HepG2 (cell line): ENCODE results near the gene TOMM6. TPM values are rescaled to one million over a fixed set of nuclear protein-coding genes. Genes with fewer than 3 reads are reported as not detected.

Experiments used
- ATAC-seq: fragments of 200-7000 bp; cut with Tn5 transposase; 3 replicates; pipeline ENCODE4 v1.9.1; 2020; ENCODE audit warnings: mild to moderate bottlenecking, moderate library complexity
- BruUV-seq: library from RNA; stranded (reverse); fragments of 400-500 nt; replicated peaks from 2 replicates; lab custom pipeline; 2021; lab: Mats Ljungman, UMichigan
- CTCF ChIA-PET: fragments of 300-600 bp; formaldehyde crosslinking; extraction: SDS; loops from one replicate; lab custom pipeline; 2021; ENCODE audit warnings: low total read pairs, inconsistent platforms, low intra/inter-chr PET ratio; lab: Yijun Ruan, JAX
- POLR2A ChIA-PET: fragments of 350-600 bp; sonication (Branson Sonifier 250); formaldehyde crosslinking; loops from one replicate; lab custom pipeline; 2020; ENCODE audit warnings: antibody characterized with exemption, inconsistent platforms; lab: Yijun Ruan, JAX
- DNase-seq: peaks from one replicate; pipeline ENCODE4 v3.0.0-alpha.2; 2015; ENCODE audit warnings: low spot score
- FAIRE-seq: peaks from 3 replicates; lab custom pipeline; 2011; peaks lifted over from hg19 to GRCh38; lab: Jason Lieb, UNC
- H2AFZ ChIP-seq: one replicate; pipeline ENCODE4 v1.6.1; 2011; ENCODE audit warnings: low read length, inconsistent platforms
- H3K27ac ChIP-seq: fragments of 300-600 bp; 3 replicates; pipeline ENCODE4 v1.8.0; 2011; ENCODE audit warnings: mixed run types, mild to moderate bottlenecking, mixed read lengths, low read length, inconsistent platforms; ENCODE audit not compliant: insufficient read depth; ENCODE audit errors: extremely low read length
- H3K27me3 ChIP-seq, 2 experiments: fragments of 200-600 bp in 1 of 2; 2 replicates in 1 of 2; 3 replicates in 1 of 2; pipeline versions ENCODE4 v1.6.0 to v1.8.0; 2011; ENCODE audit warnings: low read length in 2 of 2, mild to moderate bottlenecking in 2 of 2, moderate library complexity in 2 of 2, inconsistent platforms in 1 of 2; ENCODE audit not compliant: insufficient read depth in 2 of 2, control insufficient read depth in 1 of 2
- H3K36me3 ChIP-seq, 2 experiments: fragments of 200-600 bp in 1 of 2; replicated peaks in 1 of 2; 2 replicates in 1 of 2; 3 replicates in 1 of 2; pipeline versions ENCODE4 v1.5.1 to v1.8.0; 2011; ENCODE audit warnings: low read length in 2 of 2, inconsistent platforms in 1 of 2; ENCODE audit not compliant: insufficient read depth in 2 of 2, control insufficient read depth in 1 of 2
- H3K4me1 ChIP-seq: 2 replicates; pipeline ENCODE4 v1.5.1; 2012; ENCODE audit warnings: low read length, inconsistent platforms; ENCODE audit not compliant: insufficient read depth
- H3K4me2 ChIP-seq: 2 replicates; pipeline ENCODE4 v1.6.0; 2011; ENCODE audit warnings: low read depth, low read length, inconsistent platforms
- H3K4me3 ChIP-seq, 3 experiments: fragments of 200-600 bp in 1 of 3; sonication (generic), shearing (Covaris generic) in 1 of 3; replicated peaks in 1 of 3; 2 replicates each; pipeline ENCODE4 v1.5.1; 2011 to 2016; ENCODE audit warnings: low read length in 3 of 3, inconsistent platforms in 2 of 3, low read depth in 2 of 3, mild to moderate bottlenecking in 2 of 3, control low read depth in 1 of 3, mixed read lengths in 1 of 3; ENCODE audit not compliant: insufficient read depth in 1 of 3
- H3K79me2 ChIP-seq: one replicate; pipeline ENCODE4 v1.6.1; 2011; ENCODE audit warnings: low read length, inconsistent platforms; ENCODE audit not compliant: insufficient read depth
- H3K9ac ChIP-seq: 2 replicates; pipeline ENCODE4 v1.6.0; 2011; ENCODE audit warnings: mild to moderate bottlenecking, low read depth, low read length, inconsistent platforms; ENCODE audit not compliant: insufficient read depth
- H3K9me3 ChIP-seq: 2 replicates; pipeline ENCODE4 v1.5.1; 2012; ENCODE audit warnings: mild to moderate bottlenecking, low read length
- H4K20me1 ChIP-seq: 2 replicates; pipeline ENCODE4 v1.6.0; 2011; ENCODE audit warnings: inconsistent platforms, mild to moderate bottlenecking, low read length, moderate library complexity; ENCODE audit not compliant: insufficient read depth
- ARHGAP35 ChIP-seq: sonication (generic); formaldehyde crosslinking; IDR thresholded peaks from 2 replicates; pipeline ENCODE4 v1.9.0; 2022; ENCODE audit warnings: mild to moderate bottlenecking, inconsistent platforms, moderate library complexity, missing genetic modification reagents, borderline replicate concordance
- ASH2L ChIP-seq: fragments of 300-600, 200-600 bp; sonication (generic); IDR thresholded peaks from 2 replicates; pipeline ENCODE4 v1.7.0; 2017; ENCODE audit warnings: low read depth, mild to moderate bottlenecking, moderate library complexity, mixed read lengths, low read length; ENCODE audit not compliant: insufficient read length
- PRMT3 ChIP-seq: sonication (generic); formaldehyde crosslinking; IDR thresholded peaks from 2 replicates; pipeline ENCODE4 v1.8.1; 2022; ENCODE audit warnings: low read depth, mild to moderate bottlenecking, moderate library complexity, missing genetic modification reagents, borderline replicate concordance
- RBM22 ChIP-seq: fragments of 200-400 bp; formaldehyde crosslinking; optimal IDR thresholded peaks from 2 replicates; pipeline ENCODE3; 2017; ENCODE audit warnings: mild to moderate bottlenecking, low read length, moderate library complexity
- SRSF4 ChIP-seq: fragments of 200-400 bp; formaldehyde crosslinking; IDR thresholded peaks from one replicate; pipeline ENCODE4 v1.6.1; 2018; ENCODE audit warnings: mild to moderate bottlenecking, low read depth, low read length, moderate library complexity; ENCODE audit not compliant: poor library complexity, severe bottlenecking
- ZNF703 ChIP-seq: sonication (generic); formaldehyde crosslinking; IDR thresholded peaks from 2 replicates; pipeline ENCODE4 v1.5.1; 2020; ENCODE audit warnings: missing genetic modification reagents, mild to moderate bottlenecking, moderate library complexity, borderline replicate concordance
- WGBS: methylation state at CpG from one replicate; pipeline ENCODE4 v1.1.6; 2017; ENCODE audit warnings: low lambda C conversion rate; 5-methylcytosine and 5-hydroxymethylcytosine counted together
- in situ Hi-C: cut with HindIII; loops from 2 replicates; pipeline ENCODE4 v1.10.0; 2017; ENCODE audit warnings: low pct_unique_long_range_greater_than_20kb; ENCODE audit not compliant: extremely low pct_ligation_motif_present
- intact Hi-C: fragments of 100-400 bp; cut with micrococcal nuclease; formaldehyde crosslinking; loops from one replicate; pipeline ENCODE4 v1.10.0; 2022; ENCODE audit not compliant: unreplicated experiment
- polyA plus RNA-seq, 8 experiments: library from polyadenylated mRNA; depleted of rRNA in 3 of 8; stranded (reverse) in 7 of 8; unstranded in 1 of 8; fragments of >200 nt; fragmentation: Illumina TruSeq in 4 of 8; extraction: Trizol in 4 of 8; gene quantifications; 2 replicates each; pipeline versions ENCODE4 v1.2.1 to v1.2.3, GENCODE V29; 2011 to 2016; ENCODE audit warnings: low read depth in 4 of 8, missing spikeins in 1 of 8, mixed read lengths in 1 of 8; ENCODE audit not compliant: insufficient read depth in 1 of 8
- total RNA-seq, 5 experiments: library from RNA; depleted of rRNA; stranded (reverse); fragments of >200 nt; fragmentation: Illumina TruSeq; extraction: Trizol; gene quantifications; 2 replicates each; pipeline ENCODE4 v1.2.3, GENCODE V29; 2016; ENCODE audit warnings: low read depth in 1 of 5
- TF ChIP-seq, protein P1 (sequence below): sonication (generic); formaldehyde crosslinking; IDR thresholded peaks from 2 replicates; pipeline ENCODE4 v1.4.0; 2020; ENCODE audit warnings: missing genetic modification reagents, borderline replicate concordance
- TF ChIP-seq, protein P2 (sequence below): IDR thresholded peaks from 2 replicates; pipeline ENCODE4 v1.6.1; 2016; ENCODE audit warnings: mild to moderate bottlenecking, missing biosample characterization, missing genetic modification reagents

Gene TOMM6
- total and polyA plus RNA-seq, 2 of the 13 experiments (the other 11 are each of a cell fraction or from before 2014, with no cell fraction given): 320 to 321 TPM

DNA sequence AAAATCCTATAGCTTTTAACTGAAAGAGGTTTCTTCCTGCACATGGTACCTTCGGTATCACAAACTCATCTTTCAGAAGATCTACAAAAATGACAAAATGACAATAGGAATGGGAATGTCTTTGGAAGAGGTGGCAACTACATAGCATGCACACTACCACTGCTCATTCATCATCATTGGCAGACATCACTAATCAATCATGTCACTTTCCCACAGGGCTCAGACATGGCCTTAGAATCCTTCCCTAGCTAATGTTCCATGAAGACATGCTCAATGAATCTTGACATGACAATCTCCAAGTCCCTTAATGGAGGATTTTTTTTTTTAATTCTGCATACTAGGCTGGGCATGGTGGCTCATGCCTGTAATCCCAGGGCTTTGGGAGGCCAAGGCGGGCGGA lies 37.1 kb upstream of the TOMM6 start:
- FAIRE-seq (no peak), ATAC-seq (no peak)

More for the DNA sequence above, 37.1 kb upstream of the TOMM6 start:
- H3K9me3 ChIP-seq: no peaks in the 10 kb centered on the region
- intact Hi-C loops (no loop called here), in situ Hi-C loops (no loop called here)
- WGBS: 100% methylated on average over 3 of the region's 3 CpGs
- H2AFZ ChIP-seq: no peak overlapping the region
- ChIA-PET POLR2A (interaction anchor here (1.4 to 7.2 kb wide), 3 partner anchors 9 to 17 kb away, joined by 5 to 94 read pairs (median 12); no protein-coding TSS in a partner anchor), CTCF (no interaction called here)
- no peak overlapping the region for H3K27ac ChIP-seq
- no peak overlapping the region for H3K9ac ChIP-seq
- no TSS peak for BruUV-seq
- no peak for TF ChIP-seq RBM22
- TF ChIP-seq ASH2L: no peak
- TF ChIP-seq, protein P1, sequence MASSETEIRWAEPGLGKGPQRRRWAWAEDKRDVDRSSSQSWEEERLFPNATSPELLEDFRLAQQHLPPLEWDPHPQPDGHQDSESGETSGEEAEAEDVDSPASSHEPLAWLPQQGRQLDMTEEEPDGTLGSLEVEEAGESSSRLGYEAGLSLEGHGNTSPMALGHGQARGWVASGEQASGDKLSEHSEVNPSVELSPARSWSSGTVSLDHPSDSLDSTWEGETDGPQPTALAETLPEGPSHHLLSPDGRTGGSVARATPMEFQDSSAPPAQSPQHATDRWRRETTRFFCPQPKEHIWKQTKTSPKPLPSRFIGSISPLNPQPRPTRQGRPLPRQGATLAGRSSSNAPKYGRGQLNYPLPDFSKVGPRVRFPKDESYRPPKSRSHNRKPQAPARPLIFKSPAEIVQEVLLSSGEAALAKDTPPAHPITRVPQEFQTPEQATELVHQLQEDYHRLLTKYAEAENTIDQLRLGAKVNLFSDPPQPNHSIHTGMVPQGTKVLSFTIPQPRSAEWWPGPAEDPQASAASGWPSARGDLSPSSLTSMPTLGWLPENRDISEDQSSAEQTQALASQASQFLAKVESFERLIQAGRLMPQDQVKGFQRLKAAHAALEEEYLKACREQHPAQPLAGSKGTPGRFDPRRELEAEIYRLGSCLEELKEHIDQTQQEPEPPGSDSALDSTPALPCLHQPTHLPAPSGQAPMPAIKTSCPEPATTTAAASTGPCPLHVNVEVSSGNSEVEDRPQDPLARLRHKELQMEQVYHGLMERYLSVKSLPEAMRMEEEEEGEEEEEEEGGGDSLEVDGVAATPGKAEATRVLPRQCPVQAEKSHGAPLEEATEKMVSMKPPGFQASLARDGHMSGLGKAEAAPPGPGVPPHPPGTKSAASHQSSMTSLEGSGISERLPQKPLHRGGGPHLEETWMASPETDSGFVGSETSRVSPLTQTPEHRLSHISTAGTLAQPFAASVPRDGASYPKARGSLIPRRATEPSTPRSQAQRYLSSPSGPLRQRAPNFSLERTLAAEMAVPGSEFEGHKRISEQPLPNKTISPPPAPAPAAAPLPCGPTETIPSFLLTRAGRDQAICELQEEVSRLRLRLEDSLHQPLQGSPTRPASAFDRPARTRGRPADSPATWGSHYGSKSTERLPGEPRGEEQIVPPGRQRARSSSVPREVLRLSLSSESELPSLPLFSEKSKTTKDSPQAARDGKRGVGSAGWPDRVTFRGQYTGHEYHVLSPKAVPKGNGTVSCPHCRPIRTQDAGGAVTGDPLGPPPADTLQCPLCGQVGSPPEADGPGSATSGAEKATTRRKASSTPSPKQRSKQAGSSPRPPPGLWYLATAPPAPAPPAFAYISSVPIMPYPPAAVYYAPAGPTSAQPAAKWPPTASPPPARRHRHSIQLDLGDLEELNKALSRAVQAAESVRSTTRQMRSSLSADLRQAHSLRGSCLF (CRISPR knock-in tag): no peak
- TF ChIP-seq ZNF703 (CRISPR knock-in tag): no peak
- TF ChIP-seq ARHGAP35: no peak
- TF ChIP-seq, protein P2, sequence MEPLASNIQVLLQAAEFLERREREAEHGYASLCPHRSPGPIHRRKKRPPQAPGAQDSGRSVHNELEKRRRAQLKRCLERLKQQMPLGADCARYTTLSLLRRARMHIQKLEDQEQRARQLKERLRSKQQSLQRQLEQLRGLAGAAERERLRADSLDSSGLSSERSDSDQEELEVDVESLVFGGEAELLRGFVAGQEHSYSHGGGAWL (CRISPR knock-in tag): no peak
- no peak for TF ChIP-seq SRSF4
- no peak for TF ChIP-seq PRMT3 (CRISPR knock-in tag)
- no peaks in the 10 kb centered on the region for H3K36me3 ChIP-seq
- no peak overlapping the region for H3K4me2 ChIP-seq
- no peaks in the 10 kb centered on the region for H3K27me3 ChIP-seq
- no peak overlapping the region for H3K4me3 ChIP-seq
- no peaks in the 10 kb centered on the region for H4K20me1 ChIP-seq
- H3K79me2 ChIP-seq: no peaks in the 10 kb centered on the region
- peaks cover 64% of the 10 kb centered on the region for H3K4me1 ChIP-seq
- DNase-seq: no peak
